22Rv1 (cell line): ENCODE results near the gene RBM19.

Experiments
- CTCF ChIP-seq: fragments of 450-650 bp; IDR thresholded peaks from 2 replicates; pipeline ENCODE4 v1.5.1; 2017; ENCODE audit warnings: mild to moderate bottlenecking
- ZFX ChIP-seq: fragments of 450-650 bp; IDR thresholded peaks from 2 replicates; pipeline ENCODE4 v1.6.1; 2017; ENCODE audit warnings: antibody characterized with exemption, borderline replicate concordance

DNA sequence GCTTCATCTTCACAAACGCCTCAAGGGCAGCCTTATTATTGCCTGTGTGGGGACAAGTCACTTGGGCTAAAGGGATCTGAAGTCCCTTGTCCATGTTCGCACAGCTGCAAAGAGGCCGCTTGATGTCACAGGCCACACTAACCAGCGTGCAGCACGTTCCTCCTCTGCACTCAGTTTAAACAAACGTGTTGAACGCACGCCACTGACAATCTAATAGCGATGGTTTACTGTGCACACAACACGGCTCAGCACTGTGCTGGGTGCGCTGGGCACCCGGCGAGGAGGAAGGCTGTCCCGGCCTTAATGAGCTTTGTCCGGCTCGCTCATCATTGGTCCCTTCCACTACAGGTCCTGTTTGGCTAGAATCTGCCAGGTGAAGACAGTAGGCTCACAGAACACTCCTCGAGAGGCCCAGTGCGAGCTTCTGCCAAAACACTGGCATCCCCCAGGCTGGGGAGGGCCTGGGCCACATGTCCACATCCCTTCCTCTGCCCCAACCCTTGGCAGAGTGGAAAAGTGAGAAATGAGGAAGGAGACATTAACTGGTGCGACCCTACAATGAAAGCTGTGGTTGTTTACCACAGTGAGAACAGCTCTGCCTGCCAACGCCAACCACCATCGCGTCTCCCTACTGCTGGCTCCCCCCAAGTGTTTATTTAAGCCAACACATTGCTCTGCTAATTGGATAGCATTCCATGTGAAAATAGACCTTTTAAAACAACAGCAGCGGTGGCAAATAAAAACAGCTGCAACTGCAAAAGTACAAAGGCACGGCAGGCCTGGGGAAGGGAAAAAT, 113.2 kb downstream of the RBM19 start:
- TF ChIP-seq CTCF, result no peak
- TF ChIP-seq ZFX, result no peak
